BJ (cell line): Measurements from ENCODE around the gene ANGPTL8. TPM values are rescaled to one million over a fixed set of nuclear protein-coding genes. Genes with fewer than 3 reads are reported as not detected.

Source experiments
- CTCF ChIA-PET: fragments of 350-600 bp; formaldehyde crosslinking; extraction: SDS; loops from one replicate; lab custom pipeline; 2021; ENCODE audit warnings: antibody characterized with exemption, inconsistent platforms; lab: Yijun Ruan, JAX
- POLR2A ChIA-PET: fragments of 300-600 bp; sonication (Branson Sonifier 250); formaldehyde crosslinking; extraction: SDS; loops from one replicate; lab custom pipeline; 2021; ENCODE audit warnings: antibody characterized with exemption; lab: Charles Lee
- DNase-seq: peaks from one replicate; pipeline ENCODE4 v3.0.0-alpha.2; 2011; ENCODE audit warnings: low read depth
- H3K27me3 ChIP-seq: 2 replicates; pipeline ENCODE4 v1.6.0; 2011; ENCODE audit warnings: low read length; ENCODE audit not compliant: control insufficient read depth, insufficient read depth
- H3K36me3 ChIP-seq: 2 replicates; pipeline ENCODE4 v1.5.1; 2011; ENCODE audit warnings: low read length; ENCODE audit not compliant: control insufficient read depth, insufficient read depth
- H3K4me3 ChIP-seq: 2 replicates; pipeline ENCODE4 v1.5.1; 2011; ENCODE audit warnings: low read depth, mild to moderate bottlenecking, control low read depth, low read length
- CTCF ChIP-seq: IDR thresholded peaks from 2 replicates; pipeline ENCODE4 v1.5.1; 2011; ENCODE audit warnings: low read depth, mild to moderate bottlenecking, control low read depth, inconsistent platforms, low read length, moderate library complexity; ENCODE audit not compliant: insufficient read depth
- polyA minus RNA-seq: library from RNA; depleted of rRNA, polyadenylated mRNA; stranded (reverse); fragments of >200 nt; gene quantifications from 2 replicates; pipeline ENCODE4 v1.2.3, GENCODE V29; 2011; rRNA and poly(A)+ RNA removed
- polyA plus RNA-seq: library from polyadenylated mRNA; depleted of rRNA; stranded (reverse); fragments of >200 nt; gene quantifications from 2 replicates; pipeline ENCODE4 v1.2.3, GENCODE V29; 2011; rRNA removed

Gene ANGPTL8
- polyA plus RNA-seq (not detected in 2 replicates), polyA minus RNA-seq (not detected in 2 replicates)

- no peaks in the 10 kb centered on the region for H3K27me3 ChIP-seq
- no peak for DNase-seq
- CTCF ChIA-PET: interaction anchor here (1.1 kb wide), 1 partner anchor 243 kb away, joined by 3 read pairs; no protein-coding TSS in a partner anchor
- H3K4me3 ChIP-seq: no peak within 1 kb of the TSS
- POLR2A ChIA-PET: no interaction called here
- H3K36me3 ChIP-seq: peaks cover 10% of the 10 kb centered on the region
- no peak for TF ChIP-seq CTCF
Observed at GRCh38 chr19:11239377-11240000, at the start of gene ANGPTL8. Gene ANGPTL8, plus strand, starts transcription at chr19:11239619. Its CDS starts 19 bp downstream, at chr19:11239638.

GRCh38 chr19:11190501-11190900 lies 48.9 kb upstream of the ANGPTL8 start:
- POLR2A ChIA-PET: no interaction called here
- peaks cover 40% of the 10 kb centered on the region for H3K36me3 ChIP-seq
- H3K4me3 ChIP-seq: no peak overlapping the region
- CTCF ChIA-PET: no interaction called here
- TF ChIP-seq CTCF: no peak
- no peak for DNase-seq
- no peaks in the 10 kb centered on the region for H3K27me3 ChIP-seq

GRCh38 chr19:11191273-11191755 lies 48.1 kb upstream of the ANGPTL8 start:
- ChIA-PET CTCF (interaction anchor here (0.7 to 1.0 kb wide), 2 partner anchors 53 to 65 kb away, joined by 3 read pairs; no protein-coding TSS in a partner anchor), POLR2A (no interaction called here)
- Histone ChIP-seq H3K4me3 (no peak overlapping the region), H3K36me3 (peaks cover 36% of the 10 kb centered on the region), H3K27me3 (no peaks in the 10 kb centered on the region)
- DNase-seq: peak; percentile 62
- no peak for TF ChIP-seq CTCF

- H3K4me3 ChIP-seq: no peak overlapping the region
- CTCF ChIA-PET: interaction anchor here (0.7 to 1.0 kb wide), 2 partner anchors 53 to 66 kb away, joined by 3 read pairs; no protein-coding TSS in a partner anchor
- POLR2A ChIA-PET: no interaction called here
- no peak for DNase-seq
- H3K36me3 ChIP-seq: peaks cover 33% of the 10 kb centered on the region
- H3K27me3 ChIP-seq: no peaks in the 10 kb centered on the region
- TF ChIP-seq CTCF: no peak
Observed at GRCh38 chr19:11191934-11192333, 47.5 kb upstream of the ANGPTL8 start.
